ENCODE data around the gene DNAI2. TPM values are rescaled to one million over a fixed set of nuclear protein-coding genes. Genes with fewer than 3 reads are reported as not detected.

DNAI2 gene
- polyA plus RNA-seq, 2 of the 4 experiments (the other 2 are of a cell fraction) = not detected

DNA sequence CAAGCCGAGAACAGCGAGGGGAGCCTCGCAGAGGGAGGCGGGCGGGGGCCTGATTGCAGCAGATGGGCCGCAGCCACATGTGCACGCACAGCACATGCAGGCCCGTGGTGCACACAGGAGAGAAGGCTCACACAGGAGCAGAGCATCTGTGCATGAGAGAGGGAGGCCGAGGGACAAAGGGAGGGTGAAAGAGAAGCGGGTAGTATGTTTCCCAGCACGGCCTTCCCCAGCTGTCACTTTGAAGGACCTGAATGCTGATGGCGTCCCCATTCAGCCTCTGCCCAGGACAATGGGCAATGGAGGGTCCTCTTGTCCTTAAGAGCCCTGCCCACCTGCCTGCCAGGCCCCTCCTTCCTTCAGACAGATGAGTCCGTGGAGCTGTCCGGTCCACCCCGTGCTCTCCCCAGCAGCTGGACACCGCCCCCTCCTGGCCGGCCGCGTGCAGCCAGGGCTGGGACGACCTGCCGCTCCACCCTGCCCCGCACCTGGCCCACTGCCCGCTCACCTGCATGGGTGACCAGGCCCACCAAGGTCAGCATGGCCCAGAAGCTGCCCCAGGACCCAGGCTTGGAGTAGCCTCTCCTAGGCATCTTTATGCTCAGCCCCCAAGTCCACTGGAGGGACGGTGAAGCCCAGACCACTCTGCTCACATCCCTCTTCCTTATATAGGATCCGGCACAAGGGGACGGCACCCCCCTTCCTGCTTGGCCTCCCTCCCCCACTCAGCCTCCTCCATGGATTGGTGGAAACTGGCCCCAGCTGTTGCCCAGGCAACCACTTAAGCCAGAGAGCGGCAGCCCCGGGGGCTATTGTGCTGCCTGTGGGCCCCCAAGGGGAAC lies 87.4 kb downstream of the DNAI2 start, which contains the start of gene BTBD17 (continued):
- no peak for TF ChIP-seq EP300 (IDR thresholded peaks at IDR 0.05)

DNA sequence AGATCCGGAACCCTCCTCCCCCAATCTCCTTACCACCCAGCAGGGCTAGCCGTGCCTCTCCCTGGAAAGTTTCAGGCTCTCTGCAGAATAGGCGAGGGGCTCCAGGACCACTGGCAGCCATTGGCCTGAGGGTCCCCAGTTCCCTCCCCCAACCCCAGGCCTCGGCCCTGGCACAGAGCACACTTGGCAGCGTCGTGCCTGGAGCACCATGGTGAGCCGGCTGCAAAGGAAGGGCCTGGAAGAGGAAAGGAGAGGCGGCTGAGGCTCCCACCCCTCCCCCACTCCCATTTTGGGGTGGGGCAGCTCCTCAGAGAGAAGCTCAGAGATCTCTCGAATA lies 88.0 kb downstream of the DNAI2 start:
- WGBS (ENCODE audit: missing lambda C conversion rate) = 9% methylated on average over 9 of the region's 9 CpGs
- H3K4me3 ChIP-seq = no peak overlapping the region
- no peak for ATAC-seq
- ChIA-PET POLR2A (no interaction called here), CTCF (interaction anchor here (0.7 to 34.5 kb wide), 33 partner anchors 10 to 476 kb away, joined by 3 to 674 read pairs (median 5); partner anchors contain the start of genes BTBD17, CD300LB, GPR142 and TTYH2)
- peaks cover 4% of the 10 kb centered on the region; the same call in 1 of the 3 replicates for H3K4me1 ChIP-seq
- no peak overlapping the region for H3K4me2 ChIP-seq
- DNase-seq (ENCODE audit: low read depth in 1 of 2, low spot score in 1 of 2) = no peak
- no peak for FAIRE-seq
- H3K9me3 ChIP-seq = no peaks in the 10 kb centered on the region
- TF ChIP-seq TP53 (CRISPR knock-in tag; IDR thresholded peaks at IDR 0.05) (no peak), MAFK (IDR thresholded peaks at IDR 0.05; ENCODE audit: partially characterized antibody) (no peak), ZNF302 (CRISPR knock-in tag; IDR thresholded peaks at IDR 0.05) (no peak), KDM1A (IDR thresholded peaks at IDR 0.05; ENCODE audit: low read depth) (no peak), HOXB5 (CRISPR knock-in tag; IDR thresholded peaks at IDR 0.05) (no peak), FOSB (CRISPR knock-in tag; IDR thresholded peaks at IDR 0.05) (no peak), NPAS2 (CRISPR knock-in tag; IDR thresholded peaks at IDR 0.05; ENCODE audit: borderline replicate concordance) (no peak), HEYL (CRISPR knock-in tag; IDR thresholded peaks at IDR 0.05) (no peak), JUN (IDR thresholded peaks at IDR 0.05) (no peak), HOXB13 (CRISPR knock-in tag; IDR thresholded peaks at IDR 0.05; ENCODE audit: low read depth) (no peak), RCOR1 (IDR thresholded peaks at IDR 0.05; ENCODE audit: low read depth, low read length) (no peak), MAZ (IDR thresholded peaks at IDR 0.05; ENCODE audit: borderline replicate concordance, low read depth, low read length) (no peak), SREBF2 (IDR thresholded peaks at IDR 0.05) (no peak), NFE2L2 (conservative IDR thresholded peaks at IDR 0.05; ENCODE audit: low read length) (no peak), JUNB (IDR thresholded peaks at IDR 0.05) (no peak)
- TF ChIP-seq, protein P1, sequence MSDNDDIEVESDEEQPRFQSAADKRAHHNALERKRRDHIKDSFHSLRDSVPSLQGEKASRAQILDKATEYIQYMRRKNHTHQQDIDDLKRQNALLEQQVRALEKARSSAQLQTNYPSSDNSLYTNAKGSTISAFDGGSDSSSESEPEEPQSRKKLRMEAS (IDR thresholded peaks at IDR 0.05) = no peak
- TF ChIP-seq, protein P2, sequence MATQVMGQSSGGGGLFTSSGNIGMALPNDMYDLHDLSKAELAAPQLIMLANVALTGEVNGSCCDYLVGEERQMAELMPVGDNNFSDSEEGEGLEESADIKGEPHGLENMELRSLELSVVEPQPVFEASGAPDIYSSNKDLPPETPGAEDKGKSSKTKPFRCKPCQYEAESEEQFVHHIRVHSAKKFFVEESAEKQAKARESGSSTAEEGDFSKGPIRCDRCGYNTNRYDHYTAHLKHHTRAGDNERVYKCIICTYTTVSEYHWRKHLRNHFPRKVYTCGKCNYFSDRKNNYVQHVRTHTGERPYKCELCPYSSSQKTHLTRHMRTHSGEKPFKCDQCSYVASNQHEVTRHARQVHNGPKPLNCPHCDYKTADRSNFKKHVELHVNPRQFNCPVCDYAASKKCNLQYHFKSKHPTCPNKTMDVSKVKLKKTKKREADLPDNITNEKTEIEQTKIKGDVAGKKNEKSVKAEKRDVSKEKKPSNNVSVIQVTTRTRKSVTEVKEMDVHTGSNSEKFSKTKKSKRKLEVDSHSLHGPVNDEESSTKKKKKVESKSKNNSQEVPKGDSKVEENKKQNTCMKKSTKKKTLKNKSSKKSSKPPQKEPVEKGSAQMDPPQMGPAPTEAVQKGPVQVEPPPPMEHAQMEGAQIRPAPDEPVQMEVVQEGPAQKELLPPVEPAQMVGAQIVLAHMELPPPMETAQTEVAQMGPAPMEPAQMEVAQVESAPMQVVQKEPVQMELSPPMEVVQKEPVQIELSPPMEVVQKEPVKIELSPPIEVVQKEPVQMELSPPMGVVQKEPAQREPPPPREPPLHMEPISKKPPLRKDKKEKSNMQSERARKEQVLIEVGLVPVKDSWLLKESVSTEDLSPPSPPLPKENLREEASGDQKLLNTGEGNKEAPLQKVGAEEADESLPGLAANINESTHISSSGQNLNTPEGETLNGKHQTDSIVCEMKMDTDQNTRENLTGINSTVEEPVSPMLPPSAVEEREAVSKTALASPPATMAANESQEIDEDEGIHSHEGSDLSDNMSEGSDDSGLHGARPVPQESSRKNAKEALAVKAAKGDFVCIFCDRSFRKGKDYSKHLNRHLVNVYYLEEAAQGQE (IDR thresholded peaks at IDR 0.05) = no peak
- TF ChIP-seq, protein P3, sequence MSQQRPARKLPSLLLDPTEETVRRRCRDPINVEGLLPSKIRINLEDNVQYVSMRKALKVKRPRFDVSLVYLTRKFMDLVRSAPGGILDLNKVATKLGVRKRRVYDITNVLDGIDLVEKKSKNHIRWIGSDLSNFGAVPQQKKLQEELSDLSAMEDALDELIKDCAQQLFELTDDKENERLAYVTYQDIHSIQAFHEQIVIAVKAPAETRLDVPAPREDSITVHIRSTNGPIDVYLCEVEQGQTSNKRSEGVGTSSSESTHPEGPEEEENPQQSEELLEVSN (IDR thresholded peaks at IDR 0.05; ENCODE audit: borderline replicate concordance, low read depth) = no peak
- TF ChIP-seq, protein P4, sequence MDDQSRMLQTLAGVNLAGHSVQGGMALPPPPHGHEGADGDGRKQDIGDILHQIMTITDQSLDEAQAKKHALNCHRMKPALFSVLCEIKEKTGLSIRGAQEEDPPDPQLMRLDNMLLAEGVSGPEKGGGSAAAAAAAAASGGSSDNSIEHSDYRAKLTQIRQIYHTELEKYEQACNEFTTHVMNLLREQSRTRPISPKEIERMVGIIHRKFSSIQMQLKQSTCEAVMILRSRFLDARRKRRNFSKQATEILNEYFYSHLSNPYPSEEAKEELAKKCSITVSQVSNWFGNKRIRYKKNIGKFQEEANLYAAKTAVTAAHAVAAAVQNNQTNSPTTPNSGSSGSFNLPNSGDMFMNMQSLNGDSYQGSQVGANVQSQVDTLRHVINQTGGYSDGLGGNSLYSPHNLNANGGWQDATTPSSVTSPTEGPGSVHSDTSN (IDR thresholded peaks at IDR 0.05) = no peak
- no peak overlapping the region for H3K27ac ChIP-seq
